ENCODE measurements around the gene USP53. TPM values are rescaled to one million over a fixed set of nuclear protein-coding genes. Genes with fewer than 3 reads are reported as not detected.
A peak's percentile ranks its signal among the peaks of the same experiment; 100 is the strongest.

The USP53 gene
- total and polyA plus RNA-seq, 2 donors from 2014 or later: 8.4 to 59.9 TPM

GRCh38 chr4:119260528-119260927 lies 48.0 kb downstream of the USP53 start:
- Histone ChIP-seq H3K27ac (ENCODE audit: low read depth in 2 of 2, low read length in 2 of 2) (no peak overlapping the region), H3K27me3 (ENCODE audit: control insufficient read depth, insufficient read depth, low read length) (no peaks in the 10 kb centered on the region), H3K4me1 (ENCODE audit: control insufficient read depth in 2 of 3, insufficient read depth in 2 of 3, low read depth in 1 of 3, low read length in 3 of 3) (no peaks in the 10 kb centered on the region), H3K4me3 (ENCODE audit: low read length in 3 of 3) (no peak overlapping the region), H3K9ac (ENCODE audit: low read length in 3 of 3) (no peak overlapping the region), H3K36me3 (ENCODE audit: control insufficient read depth in 2 of 3, insufficient read depth in 3 of 3, low read length in 3 of 3) (peaks cover 2 to 25% (median 2%) of the 10 kb centered on the region in 3 donors), H3K9me3 (ENCODE audit: control insufficient read depth in 2 of 3, insufficient read depth in 1 of 3, low read length in 3 of 3) (no peaks in the 10 kb centered on the region)
- DNase-seq (no peak), FAIRE-seq (no peak)
- TF ChIP-seq, protein P1, sequence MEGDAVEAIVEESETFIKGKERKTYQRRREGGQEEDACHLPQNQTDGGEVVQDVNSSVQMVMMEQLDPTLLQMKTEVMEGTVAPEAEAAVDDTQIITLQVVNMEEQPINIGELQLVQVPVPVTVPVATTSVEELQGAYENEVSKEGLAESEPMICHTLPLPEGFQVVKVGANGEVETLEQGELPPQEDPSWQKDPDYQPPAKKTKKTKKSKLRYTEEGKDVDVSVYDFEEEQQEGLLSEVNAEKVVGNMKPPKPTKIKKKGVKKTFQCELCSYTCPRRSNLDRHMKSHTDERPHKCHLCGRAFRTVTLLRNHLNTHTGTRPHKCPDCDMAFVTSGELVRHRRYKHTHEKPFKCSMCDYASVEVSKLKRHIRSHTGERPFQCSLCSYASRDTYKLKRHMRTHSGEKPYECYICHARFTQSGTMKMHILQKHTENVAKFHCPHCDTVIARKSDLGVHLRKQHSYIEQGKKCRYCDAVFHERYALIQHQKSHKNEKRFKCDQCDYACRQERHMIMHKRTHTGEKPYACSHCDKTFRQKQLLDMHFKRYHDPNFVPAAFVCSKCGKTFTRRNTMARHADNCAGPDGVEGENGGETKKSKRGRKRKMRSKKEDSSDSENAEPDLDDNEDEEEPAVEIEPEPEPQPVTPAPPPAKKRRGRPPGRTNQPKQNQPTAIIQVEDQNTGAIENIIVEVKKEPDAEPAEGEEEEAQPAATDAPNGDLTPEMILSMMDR (IDR thresholded peaks at IDR 0.05; ENCODE audit: borderline replicate concordance, extremely low read depth, insufficient read depth): no peak
- intact Hi-C loops (cut with DNase I): no loop called here

GRCh38 chr4:119261986-119262385 lies 49.5 kb downstream of the USP53 start:
- no peak overlapping the region for H3K4me3 ChIP-seq (ENCODE audit: low read length in 3 of 3)
- H3K27me3 ChIP-seq (ENCODE audit: control insufficient read depth, insufficient read depth, low read length): no peaks in the 10 kb centered on the region
- no peak overlapping the region for H3K27ac ChIP-seq (ENCODE audit: low read depth in 2 of 2, low read length in 2 of 2)
- intact Hi-C loops (cut with DNase I): no loop called here
- DNase-seq: no peak
- peak; percentile 11 for FAIRE-seq
- TF ChIP-seq, protein P1 (IDR thresholded peaks at IDR 0.05; ENCODE audit: borderline replicate concordance, extremely low read depth, insufficient read depth): no peak
- H3K36me3 ChIP-seq (ENCODE audit: control insufficient read depth in 2 of 3, insufficient read depth in 3 of 3, low read length in 3 of 3): peaks cover 2 to 23% (median 3%) of the 10 kb centered on the region in 3 donors
- no peaks in the 10 kb centered on the region for H3K9me3 ChIP-seq (ENCODE audit: control insufficient read depth in 2 of 3, insufficient read depth in 1 of 3, low read length in 3 of 3)
- H3K9ac ChIP-seq (ENCODE audit: low read length in 3 of 3): no peak overlapping the region
- H3K4me1 ChIP-seq (ENCODE audit: control insufficient read depth in 2 of 3, insufficient read depth in 2 of 3, low read depth in 1 of 3, low read length in 3 of 3): no peaks in the 10 kb centered on the region

DNA sequence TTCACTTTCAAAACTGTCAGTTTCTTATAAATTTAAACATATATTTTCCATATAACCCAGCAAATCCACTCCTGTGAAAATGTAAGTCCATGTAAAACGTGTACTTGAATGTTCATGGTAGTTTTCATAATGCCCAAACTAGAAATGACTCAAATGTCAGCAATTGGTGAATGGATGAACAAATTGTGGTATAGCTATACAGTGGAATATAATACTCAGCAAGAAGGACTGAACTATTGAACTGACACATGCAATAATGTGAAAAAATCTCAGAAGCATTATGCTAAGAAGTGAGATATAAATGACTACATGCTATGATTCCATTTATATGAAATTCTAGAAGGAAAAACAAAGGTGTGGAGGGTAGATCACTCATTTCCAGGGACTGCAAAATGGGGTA lies 52.2 kb downstream of the USP53 start:
- H3K36me3 ChIP-seq (ENCODE audit: control insufficient read depth in 2 of 3, insufficient read depth in 3 of 3, low read length in 3 of 3): peaks cover 0 to 23% (median 3%) of the 10 kb centered on the region in 3 donors
- no peak overlapping the region for H3K27ac ChIP-seq (ENCODE audit: low read depth in 2 of 2, low read length in 2 of 2)
- FAIRE-seq (no peak), DNase-seq (no peak)
- intact Hi-C loops (cut with DNase I): no loop called here
- no peaks in the 10 kb centered on the region for H3K27me3 ChIP-seq (ENCODE audit: control insufficient read depth, insufficient read depth, low read length)
- no peak overlapping the region for H3K4me3 ChIP-seq (ENCODE audit: low read length in 3 of 3)
- H3K4me1 ChIP-seq (ENCODE audit: control insufficient read depth in 2 of 3, insufficient read depth in 2 of 3, low read depth in 1 of 3, low read length in 3 of 3): peaks cover 0 to 8% (median 0%) of the 10 kb centered on the region in 3 donors
- no peaks in the 10 kb centered on the region for H3K9me3 ChIP-seq (ENCODE audit: control insufficient read depth in 2 of 3, insufficient read depth in 1 of 3, low read length in 3 of 3)
- H3K9ac ChIP-seq (ENCODE audit: low read length in 3 of 3): no peak overlapping the region
- TF ChIP-seq, protein P1 (IDR thresholded peaks at IDR 0.05; ENCODE audit: borderline replicate concordance, extremely low read depth, insufficient read depth): no peak

- H3K27ac ChIP-seq (ENCODE audit: low read depth in 2 of 2, low read length in 2 of 2): no peak overlapping the region
- peaks cover 0 to 19% (median 3%) of the 10 kb centered on the region in 3 donors for H3K36me3 ChIP-seq (ENCODE audit: control insufficient read depth in 2 of 3, insufficient read depth in 3 of 3, low read length in 3 of 3)
- DNase-seq: no peak
- H3K27me3 ChIP-seq (ENCODE audit: control insufficient read depth, insufficient read depth, low read length): no peaks in the 10 kb centered on the region
- no peak overlapping the region for H3K4me3 ChIP-seq (ENCODE audit: low read length in 3 of 3)
- FAIRE-seq: no peak
- peaks cover 0 to 8% (median 0%) of the 10 kb centered on the region in 3 donors for H3K4me1 ChIP-seq (ENCODE audit: control insufficient read depth in 2 of 3, insufficient read depth in 2 of 3, low read depth in 1 of 3, low read length in 3 of 3)
- intact Hi-C loops (cut with DNase I): no loop called here
- TF ChIP-seq, protein P1 (IDR thresholded peaks at IDR 0.05; ENCODE audit: borderline replicate concordance, extremely low read depth, insufficient read depth): no peak
- H3K9ac ChIP-seq (ENCODE audit: low read length in 3 of 3): no peak overlapping the region
- no peaks in the 10 kb centered on the region for H3K9me3 ChIP-seq (ENCODE audit: control insufficient read depth in 2 of 3, insufficient read depth in 1 of 3, low read length in 3 of 3)
These were observed 53.6 kb downstream of the USP53 start for GRCh38 chr4:119266153-119266552.

Measured in kidney (tissue), 14 donors.